K562 (cell line): ENCODE measurements around the gene MRGPRD.
"Not testable (repeated sequence)": the region's sequence is repeated elsewhere in the genome, so short reads cannot be mapped to it uniquely, and the experiment has no call there.

Experiments used
- CHD1 ChIP-seq: fragments of 200-600 bp; sonication (generic); IDR thresholded peaks from one replicate; pipeline ENCODE4 v1.6.1; 2012; ENCODE audit warnings: mild to moderate bottlenecking, moderate library complexity, low read length, inconsistent platforms
- EP300 ChIP-seq: IDR thresholded peaks from 2 replicates; pipeline ENCODE4 v1.6.1; 2012; ENCODE audit warnings: low read length, improper control_type of control experiment
- EP400 ChIP-seq: fragments of 450-650 bp; IDR thresholded peaks from 2 replicates; pipeline ENCODE4 v1.6.1; 2017; ENCODE audit warnings: antibody characterized with exemption, mild to moderate bottlenecking, moderate library complexity
- GABPA ChIP-seq: fragments of 200-800 bp; sonication (Bioruptor generic); conservative IDR thresholded peaks from 2 replicates; pipeline ENCODE4 v1.6.1; 2016; ENCODE audit warnings: low read depth, missing genetic modification characterization, missing compliant biosample characterization
- JUND ChIP-seq, 2 experiments: IDR thresholded peaks; 2 replicates in 1 of 2; 3 replicates in 1 of 2; pipeline ENCODE4 v1.6.1; 2011; ENCODE audit warnings: borderline replicate concordance in 2 of 2, low read depth in 2 of 2, low read length in 2 of 2, improper control_type of control experiment in 1 of 2, missing biosample characterization in 1 of 2, missing genetic modification characterization in 1 of 2, missing genetic modification reagents in 1 of 2
- KAT8 ChIP-seq: fragments of 450-650 bp; IDR thresholded peaks from 2 replicates; pipeline ENCODE4 v1.6.1; 2016; ENCODE audit warnings: low read depth, mild to moderate bottlenecking
- KDM1A ChIP-seq, 2 experiments: fragments of 450-650 bp; IDR thresholded peaks; 2 replicates each; pipeline ENCODE4 v1.6.1; 2016; ENCODE audit warnings: mild to moderate bottlenecking in 2 of 2
- MEF2D ChIP-seq: conservative IDR thresholded peaks from 2 replicates; pipeline ENCODE4 v1.6.1; 2016; ENCODE audit warnings: low read depth, missing genetic modification characterization, missing compliant biosample characterization
- MXD1 ChIP-seq: fragments of 250-450 bp; sonication (Bioruptor Pico); IDR thresholded peaks from 2 replicates; pipeline ENCODE4 v1.8.0; 2021; ENCODE audit warnings: borderline replicate concordance, mild to moderate bottlenecking, moderate library complexity; ENCODE audit not compliant: poor library complexity, severe bottlenecking
- SMARCC2 ChIP-seq: fragments of 450-650 bp; IDR thresholded peaks from 2 replicates; pipeline ENCODE4 v1.6.1; 2017; ENCODE audit warnings: antibody characterized with exemption, moderate library complexity, mild to moderate bottlenecking, low read depth
- ZNF24 ChIP-seq: fragments of 450-650 bp; IDR thresholded peaks from 2 replicates; pipeline ENCODE4 v1.6.1; 2016
- ZNF253 ChIP-seq: fragments of 250-450 bp; sonication (Bioruptor Pico); conservative IDR thresholded peaks from 2 replicates; pipeline ENCODE4 v1.6.1; 2021; ENCODE audit warnings: mild to moderate bottlenecking
- TF ChIP-seq, protein P1 (sequence below), 3 experiments: IDR thresholded peaks in 2 of 3; conservative IDR thresholded peaks in 1 of 3; 2 replicates each; pipeline ENCODE4 v1.5.1; 2011 to 2012; ENCODE audit warnings: low read length in 3 of 3, mild to moderate bottlenecking in 3 of 3, control low read depth in 2 of 3, improper control_type of control experiment in 1 of 3, inconsistent platforms in 1 of 3, low read depth in 1 of 3, mixed read lengths in 1 of 3, moderate library complexity in 1 of 3; ENCODE audit not compliant: insufficient read depth in 2 of 3

- not testable (repeated sequence) for TF ChIP-seq GABPA (tag); KAT8; MXD1 (CRISPR knock-in tag); JUND (IDR thresholded peaks at IDR 0.05; ENCODE audit: borderline replicate concordance, low read depth, low read length); JUND (tag; IDR thresholded peaks at IDR 0.05; ENCODE audit: borderline replicate concordance, low read depth, low read length); SMARCC2; KDM1A (IDR thresholded peaks at IDR 0.05); ZNF24; CHD1; EP300; EP400; MEF2D (tag); ZNF253
- TF ChIP-seq, protein P1, sequence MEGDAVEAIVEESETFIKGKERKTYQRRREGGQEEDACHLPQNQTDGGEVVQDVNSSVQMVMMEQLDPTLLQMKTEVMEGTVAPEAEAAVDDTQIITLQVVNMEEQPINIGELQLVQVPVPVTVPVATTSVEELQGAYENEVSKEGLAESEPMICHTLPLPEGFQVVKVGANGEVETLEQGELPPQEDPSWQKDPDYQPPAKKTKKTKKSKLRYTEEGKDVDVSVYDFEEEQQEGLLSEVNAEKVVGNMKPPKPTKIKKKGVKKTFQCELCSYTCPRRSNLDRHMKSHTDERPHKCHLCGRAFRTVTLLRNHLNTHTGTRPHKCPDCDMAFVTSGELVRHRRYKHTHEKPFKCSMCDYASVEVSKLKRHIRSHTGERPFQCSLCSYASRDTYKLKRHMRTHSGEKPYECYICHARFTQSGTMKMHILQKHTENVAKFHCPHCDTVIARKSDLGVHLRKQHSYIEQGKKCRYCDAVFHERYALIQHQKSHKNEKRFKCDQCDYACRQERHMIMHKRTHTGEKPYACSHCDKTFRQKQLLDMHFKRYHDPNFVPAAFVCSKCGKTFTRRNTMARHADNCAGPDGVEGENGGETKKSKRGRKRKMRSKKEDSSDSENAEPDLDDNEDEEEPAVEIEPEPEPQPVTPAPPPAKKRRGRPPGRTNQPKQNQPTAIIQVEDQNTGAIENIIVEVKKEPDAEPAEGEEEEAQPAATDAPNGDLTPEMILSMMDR (IDR thresholded peaks at IDR 0.05 in 2 of 3, conservative IDR thresholded peaks at IDR 0.05 in 1 of 3; ENCODE audit: insufficient read depth in 2 of 3, low read depth in 1 of 3, low read length in 3 of 3): not testable (repeated sequence)
These were observed 19.1 kb upstream of the MRGPRD start for GRCh38 chr11:68999748-69000355.
